Suprapubic skin (tissue), 4 donors: ENCODE measurements around the gene DGCR8. TPM values are rescaled to one million over a fixed set of nuclear protein-coding genes. Genes with fewer than 3 reads are reported as not detected.

ENCODE experiments used
- DNase-seq, 2 donors: peaks; one replicate each; pipeline ENCODE4 v3.0.0-alpha.2; 2019; ENCODE audit warnings: low spot score in 2 of 2
- H3K27ac ChIP-seq: fragments of 200-600 bp; sonication (generic); one replicate; pipeline ENCODE4 v1.5.1; 2019
- H3K27me3 ChIP-seq: fragments of 200-600 bp; sonication (generic); one replicate; pipeline ENCODE4 v1.5.1; 2019
- H3K36me3 ChIP-seq: fragments of 200-600 bp; sonication (generic); one replicate; pipeline ENCODE4 v1.5.1; 2019
- H3K4me1 ChIP-seq: fragments of 200-600 bp; sonication (generic); one replicate; pipeline ENCODE4 v1.5.1; 2019
- H3K4me3 ChIP-seq: fragments of 200-600 bp; sonication (generic); one replicate; pipeline ENCODE4 v1.5.1; 2019; ENCODE audit warnings: mild to moderate bottlenecking
- H3K9me3 ChIP-seq: fragments of 200-600 bp; sonication (generic); one replicate; pipeline ENCODE4 v1.5.1; 2019
- EP300 ChIP-seq: sonication (generic); formaldehyde crosslinking; IDR thresholded peaks from one replicate; pipeline ENCODE4 v1.6.1; 2017; ENCODE audit warnings: antibody characterized with exemption
- POLR2A ChIP-seq, 2 donors: fragments of 450-650 bp; IDR thresholded peaks; one replicate each; pipeline ENCODE4 v1.6.1; 2017; ENCODE audit warnings: antibody characterized with exemption in 2 of 2, mild to moderate bottlenecking in 2 of 2, moderate library complexity in 2 of 2
- POLR2AphosphoS5 ChIP-seq, 3 donors: sonication (generic); formaldehyde crosslinking; IDR thresholded peaks; one replicate each; pipeline ENCODE4 v1.6.1; 2017; ENCODE audit warnings: antibody characterized with exemption in 3 of 3
- WGBS: methylation state at CpG from one replicate; pipeline ENCODE4 v1.1.5; 2018; 5-methylcytosine and 5-hydroxymethylcytosine counted together
- total RNA-seq, 4 donors: library from RNA; depleted of rRNA; stranded (reverse); fragments of >200 nt; gene quantifications; one replicate each; pipeline ENCODE4 v1.1.0, GENCODE V29; 2016
- TF ChIP-seq, protein P1 (sequence below), 2 donors: fragments of 200-600 bp in 1 of 2; fragments of 450-650 bp in 1 of 2; sonication (generic) in 1 of 2; IDR thresholded peaks; one replicate each; pipeline ENCODE4 v1.5.1; 2016 to 2019; ENCODE audit warnings: antibody characterized with exemption in 2 of 2, mild to moderate bottlenecking in 1 of 2, moderate library complexity in 1 of 2

DGCR8 gene
- total RNA-seq, 4 donors from 2014 or later, result 22.4 to 69.1 (median 38.0) TPM

GRCh38 chr22:20069331-20070042, 10.6 kb upstream of the DGCR8 start:
- Histone ChIP-seq H3K36me3 (peaks cover 12% of the 10 kb centered on the region), H3K4me1 (no peaks in the 10 kb centered on the region), H3K4me3 (no peak overlapping the region), H3K9me3 (no peaks in the 10 kb centered on the region), H3K27me3 (no peaks in the 10 kb centered on the region), H3K27ac (no peak overlapping the region)
- WGBS, result 89% methylated on average over 7 of the region's 7 CpGs
- no peak for DNase-seq
- TF ChIP-seq POLR2A (IDR thresholded peaks at IDR 0.05) (no peak), POLR2AphosphoS5 (IDR thresholded peaks at IDR 0.05) (no peak), EP300 (no peak)
- TF ChIP-seq, protein P1, sequence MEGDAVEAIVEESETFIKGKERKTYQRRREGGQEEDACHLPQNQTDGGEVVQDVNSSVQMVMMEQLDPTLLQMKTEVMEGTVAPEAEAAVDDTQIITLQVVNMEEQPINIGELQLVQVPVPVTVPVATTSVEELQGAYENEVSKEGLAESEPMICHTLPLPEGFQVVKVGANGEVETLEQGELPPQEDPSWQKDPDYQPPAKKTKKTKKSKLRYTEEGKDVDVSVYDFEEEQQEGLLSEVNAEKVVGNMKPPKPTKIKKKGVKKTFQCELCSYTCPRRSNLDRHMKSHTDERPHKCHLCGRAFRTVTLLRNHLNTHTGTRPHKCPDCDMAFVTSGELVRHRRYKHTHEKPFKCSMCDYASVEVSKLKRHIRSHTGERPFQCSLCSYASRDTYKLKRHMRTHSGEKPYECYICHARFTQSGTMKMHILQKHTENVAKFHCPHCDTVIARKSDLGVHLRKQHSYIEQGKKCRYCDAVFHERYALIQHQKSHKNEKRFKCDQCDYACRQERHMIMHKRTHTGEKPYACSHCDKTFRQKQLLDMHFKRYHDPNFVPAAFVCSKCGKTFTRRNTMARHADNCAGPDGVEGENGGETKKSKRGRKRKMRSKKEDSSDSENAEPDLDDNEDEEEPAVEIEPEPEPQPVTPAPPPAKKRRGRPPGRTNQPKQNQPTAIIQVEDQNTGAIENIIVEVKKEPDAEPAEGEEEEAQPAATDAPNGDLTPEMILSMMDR (IDR thresholded peaks at IDR 0.05), result no peak

- Histone ChIP-seq H3K4me1 (no peaks in the 10 kb centered on the region), H3K36me3 (no peaks in the 10 kb centered on the region), H3K4me3 (no peak overlapping the region), H3K27me3 (no peaks in the 10 kb centered on the region), H3K9me3 (no peaks in the 10 kb centered on the region), H3K27ac (no peak overlapping the region)
- WGBS, result 83% methylated on average over 8 of the region's 8 CpGs
- no peak for DNase-seq
- no peak for TF ChIP-seq POLR2A (IDR thresholded peaks at IDR 0.05)
- no peak for TF ChIP-seq EP300
- TF ChIP-seq POLR2AphosphoS5 (IDR thresholded peaks at IDR 0.05), result no peak
- TF ChIP-seq, protein P1 (IDR thresholded peaks at IDR 0.05), result no peak
Observed at GRCh38 chr22:20071524-20071972, 8.5 kb upstream of the DGCR8 start.

DNA sequence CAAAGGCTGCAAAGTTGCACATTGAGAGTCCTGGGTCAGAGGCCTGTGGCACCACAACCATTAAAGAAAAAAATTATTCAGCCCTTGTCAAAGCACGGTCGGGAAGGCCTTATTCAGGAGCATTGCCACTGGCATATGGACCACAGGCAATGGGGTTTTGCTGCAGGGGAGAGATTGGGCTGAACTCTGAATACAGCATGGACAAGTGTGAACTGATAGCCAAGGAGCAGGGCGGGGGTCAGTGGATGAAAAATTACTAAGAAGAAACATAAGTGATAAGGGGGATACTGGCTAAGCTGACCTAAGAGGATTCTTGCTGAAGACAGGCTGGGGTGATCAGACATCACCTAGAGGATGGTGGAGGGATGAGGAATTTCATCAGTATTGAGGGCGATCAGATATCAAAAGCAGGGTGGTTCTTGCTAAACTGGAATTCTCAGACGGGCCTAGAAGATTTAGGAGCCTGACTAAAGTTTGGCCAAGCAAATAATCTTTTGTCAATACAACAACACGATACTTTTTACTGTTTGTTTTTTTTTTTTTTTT, 3.3 kb upstream of the DGCR8 start:
- H3K27me3 ChIP-seq, result no peaks in the 10 kb centered on the region
- WGBS, result 49% methylated on average over 6 of the region's 6 CpGs
- H3K4me1 ChIP-seq, result peaks cover 17% of the 10 kb centered on the region
- no peak for DNase-seq
- no peaks in the 10 kb centered on the region for H3K36me3 ChIP-seq
- TF ChIP-seq POLR2AphosphoS5 (IDR thresholded peaks at IDR 0.05), result no peak
- no peak for TF ChIP-seq POLR2A (IDR thresholded peaks at IDR 0.05)
- TF ChIP-seq EP300, result no peak
- TF ChIP-seq, protein P1 (IDR thresholded peaks at IDR 0.05), result no peak
- H3K9me3 ChIP-seq, result no peaks in the 10 kb centered on the region
- no peak overlapping the region for H3K27ac ChIP-seq
- H3K4me3 ChIP-seq, result no peak overlapping the region

- H3K4me1 ChIP-seq, result peaks cover 48% of the 10 kb centered on the region
- H3K27ac ChIP-seq, result peak overlapping the region; percentile 97
- no peaks in the 10 kb centered on the region for H3K36me3 ChIP-seq
- peak overlapping the region; percentile 81 for H3K4me3 ChIP-seq
- TF ChIP-seq EP300, result no peak
- no peak for TF ChIP-seq POLR2AphosphoS5 (IDR thresholded peaks at IDR 0.05)
- peak in 1 of 2 donors; percentile 6 for TF ChIP-seq POLR2A (IDR thresholded peaks at IDR 0.05)
- no peaks in the 10 kb centered on the region for H3K27me3 ChIP-seq
- 0% methylated on average over 3 of the region's 34 CpGs for WGBS
- H3K9me3 ChIP-seq, result no peaks in the 10 kb centered on the region
- DNase-seq, result peak in 1 of 2 donors; percentile 78
Observed at GRCh38 chr22:20080445-20080775, 369 bp downstream of the DGCR8 start.

GRCh38 chr22:20080776-20081654, 974 bp downstream of the DGCR8 start:
- TF ChIP-seq POLR2AphosphoS5 (IDR thresholded peaks at IDR 0.05) (no peak), EP300 (no peak), POLR2A (IDR thresholded peaks at IDR 0.05) (no peak)
- TF ChIP-seq, protein P1 (IDR thresholded peaks at IDR 0.05), result no peak
- peaks cover 48% of the 10 kb centered on the region for H3K4me1 ChIP-seq
- peaks cover 6% of the 10 kb centered on the region for H3K36me3 ChIP-seq
- WGBS, result 12% methylated on average over 23 of the region's 27 CpGs
- no peaks in the 10 kb centered on the region for H3K27me3 ChIP-seq
- no peak for DNase-seq
- no peaks in the 10 kb centered on the region for H3K9me3 ChIP-seq
- H3K27ac ChIP-seq, result peak overlapping the region; percentile 97
- peak overlapping the region; percentile 81 for H3K4me3 ChIP-seq
